ENCODE measurements around the gene CRYBG3. TPM values are rescaled to one million over a fixed set of nuclear protein-coding genes. Genes with fewer than 3 reads are reported as not detected.

CRYBG3 gene
- total and polyA plus RNA-seq, 2 experiments from 2014 or later = 2.7 to 20.9 TPM

GRCh38 chr3:97860364-97860763, 38.6 kb downstream of the CRYBG3 start:
- Histone ChIP-seq H3K9me3 (ENCODE audit: low read depth) (no peaks in the 10 kb centered on the region), H3K27ac (no peak overlapping the region), H3K27me3 (no peaks in the 10 kb centered on the region), H3K4me3 (no peak overlapping the region), H3K4me1 (ENCODE audit: low read depth) (peaks cover 11% of the 10 kb centered on the region), H3K36me3 (no peaks in the 10 kb centered on the region)
- no peak for DNase-seq (ENCODE audit: low read depth in 1 of 2, low spot score in 1 of 2)
- TF ChIP-seq, protein P1, sequence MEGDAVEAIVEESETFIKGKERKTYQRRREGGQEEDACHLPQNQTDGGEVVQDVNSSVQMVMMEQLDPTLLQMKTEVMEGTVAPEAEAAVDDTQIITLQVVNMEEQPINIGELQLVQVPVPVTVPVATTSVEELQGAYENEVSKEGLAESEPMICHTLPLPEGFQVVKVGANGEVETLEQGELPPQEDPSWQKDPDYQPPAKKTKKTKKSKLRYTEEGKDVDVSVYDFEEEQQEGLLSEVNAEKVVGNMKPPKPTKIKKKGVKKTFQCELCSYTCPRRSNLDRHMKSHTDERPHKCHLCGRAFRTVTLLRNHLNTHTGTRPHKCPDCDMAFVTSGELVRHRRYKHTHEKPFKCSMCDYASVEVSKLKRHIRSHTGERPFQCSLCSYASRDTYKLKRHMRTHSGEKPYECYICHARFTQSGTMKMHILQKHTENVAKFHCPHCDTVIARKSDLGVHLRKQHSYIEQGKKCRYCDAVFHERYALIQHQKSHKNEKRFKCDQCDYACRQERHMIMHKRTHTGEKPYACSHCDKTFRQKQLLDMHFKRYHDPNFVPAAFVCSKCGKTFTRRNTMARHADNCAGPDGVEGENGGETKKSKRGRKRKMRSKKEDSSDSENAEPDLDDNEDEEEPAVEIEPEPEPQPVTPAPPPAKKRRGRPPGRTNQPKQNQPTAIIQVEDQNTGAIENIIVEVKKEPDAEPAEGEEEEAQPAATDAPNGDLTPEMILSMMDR (IDR thresholded peaks at IDR 0.05; ENCODE audit: low read depth, low read length) = no peak

DNA sequence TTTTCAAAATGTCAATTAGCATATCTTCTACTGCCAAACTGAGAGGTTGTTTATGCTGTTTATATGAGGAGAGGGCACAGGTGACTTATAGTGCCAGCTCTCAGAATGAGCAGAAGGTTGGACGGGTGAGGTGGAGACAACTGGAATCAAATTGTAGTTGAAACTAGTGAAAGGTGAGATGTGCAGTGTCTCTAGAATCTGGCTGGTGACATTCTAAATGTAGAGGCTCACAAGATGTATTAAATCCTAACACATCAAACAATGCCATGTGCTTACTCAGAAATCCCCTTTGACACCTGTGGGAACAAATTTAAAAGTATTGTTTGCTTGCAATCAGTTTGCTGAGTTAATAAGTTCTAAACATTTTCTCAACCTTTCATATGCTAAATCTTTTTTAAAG, 40.8 kb downstream of the CRYBG3 start:
- Histone ChIP-seq H3K4me3 (no peak overlapping the region), H3K36me3 (no peaks in the 10 kb centered on the region), H3K4me1 (ENCODE audit: low read depth) (peaks cover 11% of the 10 kb centered on the region), H3K27me3 (no peaks in the 10 kb centered on the region), H3K9me3 (ENCODE audit: low read depth) (no peaks in the 10 kb centered on the region), H3K27ac (no peak overlapping the region)
- TF ChIP-seq, protein P1 (IDR thresholded peaks at IDR 0.05; ENCODE audit: low read depth, low read length) = no peak
- DNase-seq (ENCODE audit: low read depth in 1 of 2, low spot score in 1 of 2) = no peak

DNA sequence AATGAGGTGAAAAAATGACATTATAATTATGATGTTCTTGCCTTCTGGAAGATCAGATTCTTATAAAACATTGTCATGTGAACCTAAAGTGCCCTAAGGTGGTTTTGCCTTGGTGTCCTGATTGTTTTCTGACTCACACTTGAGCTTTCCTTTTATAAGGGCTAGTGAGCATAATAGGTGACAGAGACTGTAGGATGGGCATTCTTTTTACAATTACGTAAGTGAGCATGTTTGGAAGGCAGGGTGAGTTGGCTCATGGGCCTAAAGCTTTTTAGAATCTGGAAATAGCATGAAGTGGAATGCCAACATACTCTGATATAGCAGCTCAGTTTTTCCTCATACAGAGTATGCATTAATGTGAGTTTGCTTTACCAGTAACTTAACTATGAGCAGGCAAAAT, 41.2 kb downstream of the CRYBG3 start:
- no peak overlapping the region for H3K27ac ChIP-seq
- H3K36me3 ChIP-seq = no peaks in the 10 kb centered on the region
- peak in 1 of 2 donors; percentile 1 for DNase-seq (ENCODE audit: low read depth in 1 of 2, low spot score in 1 of 2)
- H3K4me1 ChIP-seq (ENCODE audit: low read depth) = peaks cover 11% of the 10 kb centered on the region
- no peaks in the 10 kb centered on the region for H3K9me3 ChIP-seq (ENCODE audit: low read depth)
- H3K27me3 ChIP-seq = no peaks in the 10 kb centered on the region
- H3K4me3 ChIP-seq = no peak overlapping the region
- TF ChIP-seq, protein P1 (IDR thresholded peaks at IDR 0.05; ENCODE audit: low read depth, low read length) = no peak

GRCh38 chr3:97863775-97864174, 42.0 kb downstream of the CRYBG3 start:
- H3K4me1 ChIP-seq (ENCODE audit: low read depth) = peaks cover 11% of the 10 kb centered on the region
- H3K9me3 ChIP-seq (ENCODE audit: low read depth) = no peaks in the 10 kb centered on the region
- no peak for DNase-seq (ENCODE audit: low read depth in 1 of 2, low spot score in 1 of 2)
- H3K27ac ChIP-seq = no peak overlapping the region
- TF ChIP-seq, protein P1 (IDR thresholded peaks at IDR 0.05; ENCODE audit: low read depth, low read length) = no peak
- no peak overlapping the region for H3K4me3 ChIP-seq
- no peaks in the 10 kb centered on the region for H3K27me3 ChIP-seq
- H3K36me3 ChIP-seq = no peaks in the 10 kb centered on the region

- TF ChIP-seq, protein P1 (IDR thresholded peaks at IDR 0.05; ENCODE audit: low read depth, low read length) = no peak
- no peaks in the 10 kb centered on the region for H3K4me1 ChIP-seq (ENCODE audit: low read depth)
- no peaks in the 10 kb centered on the region for H3K9me3 ChIP-seq (ENCODE audit: low read depth)
- no peaks in the 10 kb centered on the region for H3K27me3 ChIP-seq
- peak in 1 of 2 donors; percentile 6 for DNase-seq (ENCODE audit: low read depth in 1 of 2, low spot score in 1 of 2)
- H3K4me3 ChIP-seq = no peak overlapping the region
- peaks cover 4% of the 10 kb centered on the region for H3K36me3 ChIP-seq
- H3K27ac ChIP-seq = no peak overlapping the region
Measured at GRCh38 chr3:97871186-97871585, 49.4 kb downstream of the CRYBG3 start.

All from cardiac muscle cell (in vitro differentiated cells and primary cell).